OCI-LY7 (cell line): ENCODE measurements around the gene RCSD1. TPM values are rescaled to one million over a fixed set of nuclear protein-coding genes. Genes with fewer than 3 reads are reported as not detected.

Experiments
- BruUV-seq: library from RNA; stranded (reverse); fragments of 400-500 nt; replicated peaks from 2 replicates; lab custom pipeline; 2021; lab: Mats Ljungman, UMichigan
- CTCF ChIA-PET: fragments of 300-600 bp; sonication (Branson Sonifier 250); formaldehyde crosslinking; loops from one replicate; lab custom pipeline; 2022; ENCODE audit warnings: antibody characterized with exemption; ENCODE audit not compliant: unreplicated experiment; lab: Charles Lee
- POLR2A ChIA-PET: fragments of 300-600 bp; sonication (Branson Sonifier 250); formaldehyde crosslinking; loops from one replicate; lab custom pipeline; 2022; ENCODE audit warnings: antibody characterized with exemption; lab: Charles Lee
- DNase-seq: peaks from one replicate; pipeline ENCODE4 v3.0.0-alpha.2; 2015; ENCODE audit warnings: low spot score
- H2AFZ ChIP-seq: fragments of 200-600 bp; sonication (generic), shearing (Covaris generic); 2 replicates; pipeline ENCODE4 v1.6.1; 2014; ENCODE audit warnings: mild to moderate bottlenecking, antibody characterized with exemption, low read length, moderate library complexity
- H3K27ac ChIP-seq: fragments of 200-600 bp; sonication (generic); 2 replicates; pipeline ENCODE4 v1.5.1; 2014; ENCODE audit warnings: mixed run types, low read depth, mild to moderate bottlenecking, moderate library complexity, low read length, inconsistent platforms; ENCODE audit not compliant: poor library complexity, severe bottlenecking
- H3K36me3 ChIP-seq: fragments of 200-600 bp; sonication (generic); 2 replicates; pipeline ENCODE4 v1.6.1; 2014; ENCODE audit warnings: mild to moderate bottlenecking, antibody characterized with exemption, low read length, moderate library complexity, mixed read lengths; ENCODE audit not compliant: insufficient read depth
- H3K4me1 ChIP-seq: fragments of 200-600 bp; sonication (generic); 2 replicates; pipeline ENCODE4 v1.5.1; 2014; ENCODE audit warnings: mild to moderate bottlenecking, low read length; ENCODE audit not compliant: insufficient read depth, poor library complexity, severe bottlenecking
- H3K4me2 ChIP-seq: fragments of 200-600 bp; sonication (generic); 2 replicates; pipeline ENCODE4 v1.6.1; 2014; ENCODE audit warnings: mild to moderate bottlenecking, low read length
- H3K4me3 ChIP-seq: fragments of 200-600 bp; sonication (generic); 2 replicates; pipeline ENCODE4 v1.5.1; 2014; ENCODE audit warnings: mild to moderate bottlenecking, low read depth, low read length; ENCODE audit not compliant: poor library complexity, severe bottlenecking
- H3K79me2 ChIP-seq: fragments of 200-600 bp; sonication (generic); 2 replicates; pipeline ENCODE4 v1.6.1; 2016; ENCODE audit warnings: low read depth, mild to moderate bottlenecking, low read length, moderate library complexity, mixed read lengths; ENCODE audit not compliant: insufficient read depth
- H3K9me2 ChIP-seq: fragments of 200-600 bp; sonication (generic); 2 replicates; pipeline ENCODE4 v1.6.1; 2016; ENCODE audit warnings: mild to moderate bottlenecking, low read length, mixed read lengths; ENCODE audit not compliant: insufficient read depth
- H3K9me3 ChIP-seq: fragments of 200-600 bp; sonication (generic); 2 replicates; pipeline ENCODE4 v1.6.1; 2014; ENCODE audit warnings: mild to moderate bottlenecking, mixed run types, low read length, mixed read lengths
- H4K20me1 ChIP-seq: fragments of 200-600 bp; sonication (generic); 2 replicates; pipeline ENCODE4 v1.6.1; 2014; ENCODE audit warnings: mild to moderate bottlenecking, antibody characterized with exemption, low read length, moderate library complexity, mixed read lengths; ENCODE audit not compliant: insufficient read depth
- EZH2phosphoT487 ChIP-seq: fragments of 200-600 bp; sonication (generic); IDR thresholded peaks from 2 replicates; pipeline ENCODE4 v1.6.1; 2018; ENCODE audit warnings: low read depth, borderline replicate concordance, mild to moderate bottlenecking, mixed run types, antibody characterized with exemption, low read length, moderate library complexity, mixed read lengths
- intact Hi-C: fragments of 100-400 bp; cut with micrococcal nuclease; formaldehyde crosslinking; loops from one replicate; pipeline ENCODE4 v1.10.0; 2022; ENCODE audit not compliant: unreplicated experiment
- total RNA-seq, 2 experiments: library from RNA; depleted of rRNA in 1 of 2; stranded (reverse); fragments of >200 nt in 1 of 2; shearing (Covaris generic) in 1 of 2; gene quantifications; 2 replicates each; pipeline ENCODE4 v1.2.3, GENCODE V29; 2014 to 2022
- TF ChIP-seq, protein P1 (sequence below): fragments of 200-600 bp; sonication (generic); conservative IDR thresholded peaks from 2 replicates; pipeline ENCODE4 v1.5.1; 2014; ENCODE audit warnings: mild to moderate bottlenecking, antibody characterized with exemption, low read length, moderate library complexity, mixed read lengths

RCSD1 gene
- total RNA-seq, 2 experiments from 2014 or later = 161 to 164 TPM

DNA sequence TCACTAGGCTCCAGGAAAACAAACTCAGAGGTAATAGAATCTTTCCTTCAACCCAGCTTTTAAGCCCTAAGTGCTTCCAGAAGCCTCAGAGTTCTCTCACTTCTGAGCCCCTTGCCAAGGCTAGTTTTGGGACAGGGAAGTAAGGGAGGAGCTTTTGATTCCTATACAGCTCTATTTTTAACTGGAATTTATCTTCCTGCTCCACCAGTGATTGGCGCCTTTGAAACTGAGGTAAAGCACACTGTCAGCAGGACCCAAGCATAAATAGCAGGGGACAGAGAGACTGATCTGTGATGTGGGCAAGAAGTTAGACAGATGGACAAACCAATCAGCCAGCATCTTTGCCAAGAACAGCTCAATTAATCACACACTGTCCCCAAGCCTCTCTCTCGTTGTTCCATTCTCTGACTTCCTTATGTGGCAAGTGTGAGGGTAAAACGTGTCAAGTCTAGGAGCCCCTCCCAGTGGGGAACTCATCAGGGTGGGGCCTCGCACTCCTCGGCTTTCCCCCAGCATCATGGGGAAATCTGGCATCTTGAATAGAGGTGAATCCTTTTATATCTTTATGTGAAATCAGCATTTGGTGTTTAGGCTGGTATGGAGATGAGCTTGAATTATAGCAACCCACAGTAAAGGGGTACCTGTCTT, 51.5 kb downstream of the RCSD1 start:
- CTCF ChIA-PET = interaction anchor here (1.0 to 1.2 kb wide), 4 partner anchors 13 to 81 kb away, joined by 3 read pairs; no protein-coding TSS in a partner anchor
- Histone ChIP-seq H3K4me1 (peaks cover 52% of the 10 kb centered on the region), H3K4me2 (no peak overlapping the region), H4K20me1 (peaks cover 9% of the 10 kb centered on the region; the same call in 1 of the 2 replicates), H3K27ac (no peak overlapping the region), H2AFZ (no peak overlapping the region), H3K36me3 (peaks cover 99% of the 10 kb centered on the region), H3K9me2 (no peaks in the 10 kb centered on the region), H3K79me2 (peaks cover 36% of the 10 kb centered on the region), H3K4me3 (no peak overlapping the region), H3K9me3 (no peaks in the 10 kb centered on the region)
- intact Hi-C loops = no loop called here
- no TSS peak for BruUV-seq
- no peak for TF ChIP-seq EZH2phosphoT487
- TF ChIP-seq, protein P1, sequence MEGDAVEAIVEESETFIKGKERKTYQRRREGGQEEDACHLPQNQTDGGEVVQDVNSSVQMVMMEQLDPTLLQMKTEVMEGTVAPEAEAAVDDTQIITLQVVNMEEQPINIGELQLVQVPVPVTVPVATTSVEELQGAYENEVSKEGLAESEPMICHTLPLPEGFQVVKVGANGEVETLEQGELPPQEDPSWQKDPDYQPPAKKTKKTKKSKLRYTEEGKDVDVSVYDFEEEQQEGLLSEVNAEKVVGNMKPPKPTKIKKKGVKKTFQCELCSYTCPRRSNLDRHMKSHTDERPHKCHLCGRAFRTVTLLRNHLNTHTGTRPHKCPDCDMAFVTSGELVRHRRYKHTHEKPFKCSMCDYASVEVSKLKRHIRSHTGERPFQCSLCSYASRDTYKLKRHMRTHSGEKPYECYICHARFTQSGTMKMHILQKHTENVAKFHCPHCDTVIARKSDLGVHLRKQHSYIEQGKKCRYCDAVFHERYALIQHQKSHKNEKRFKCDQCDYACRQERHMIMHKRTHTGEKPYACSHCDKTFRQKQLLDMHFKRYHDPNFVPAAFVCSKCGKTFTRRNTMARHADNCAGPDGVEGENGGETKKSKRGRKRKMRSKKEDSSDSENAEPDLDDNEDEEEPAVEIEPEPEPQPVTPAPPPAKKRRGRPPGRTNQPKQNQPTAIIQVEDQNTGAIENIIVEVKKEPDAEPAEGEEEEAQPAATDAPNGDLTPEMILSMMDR = no peak
- POLR2A ChIA-PET = interaction anchor here (1.6 to 2.0 kb wide), 3 partner anchors 50 to 79 kb away, joined by 3 to 8 read pairs (median 4); no protein-coding TSS in a partner anchor
- DNase-seq = no peak

DNA sequence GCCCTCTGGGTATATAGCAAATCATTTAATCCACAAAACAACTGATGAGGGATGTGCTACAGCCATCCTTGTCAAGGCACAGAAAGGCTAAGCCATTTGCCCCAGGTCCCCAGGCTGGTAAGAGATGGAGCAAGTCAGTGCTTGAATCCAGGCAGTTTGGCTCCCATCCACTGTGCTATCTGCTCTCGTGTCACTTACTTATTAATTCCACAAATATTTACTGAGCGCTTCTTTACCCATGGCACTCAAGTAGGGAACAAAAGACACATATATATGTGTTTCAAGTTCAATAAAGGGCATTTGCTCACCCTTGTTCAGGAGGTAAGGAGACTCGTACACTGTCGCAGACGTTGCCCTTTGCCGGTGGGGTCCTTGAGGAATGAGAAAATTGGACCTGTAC, 53.2 kb downstream of the RCSD1 start:
- TF ChIP-seq, protein P1 = no peak
- no peak for TF ChIP-seq EZH2phosphoT487
- H3K9me2 ChIP-seq = no peaks in the 10 kb centered on the region
- POLR2A ChIA-PET = no interaction called here
- intact Hi-C loops = no loop called here
- H3K36me3 ChIP-seq = peaks cover 97% of the 10 kb centered on the region
- H3K4me1 ChIP-seq = peaks cover 50% of the 10 kb centered on the region
- H2AFZ ChIP-seq = no peak overlapping the region
- H3K4me2 ChIP-seq = no peak overlapping the region
- H3K4me3 ChIP-seq = no peak overlapping the region
- CTCF ChIA-PET = no interaction called here
- H3K9me3 ChIP-seq = no peaks in the 10 kb centered on the region
- H4K20me1 ChIP-seq = peaks cover 6% of the 10 kb centered on the region; the same call in 1 of the 2 replicates
- no peak for DNase-seq
- no TSS peak for BruUV-seq
- no peak overlapping the region for H3K27ac ChIP-seq
- peaks cover 24% of the 10 kb centered on the region for H3K79me2 ChIP-seq
